T-helper 2 cell treated with Interferon-gamma antibody and Interleukin-4, amounts not matched to agents 100 ng/mL and 5 ng/mL, for 36 hours (primary cell): ENCODE measurements around the gene CDCP1. TPM values are rescaled to one million over a fixed set of nuclear protein-coding genes. Genes with fewer than 3 reads are reported as not detected.
"Not testable (repeated sequence)": the region's sequence is repeated elsewhere in the genome, so short reads cannot be mapped to it uniquely, and the experiment has no call there.

ENCODE experiments used
- intact Hi-C: fragments of 100-400 bp; cut with micrococcal nuclease; formaldehyde crosslinking; loops from one replicate; pipeline ENCODE4 v1.15.1; 2023
- total RNA-seq: library from RNA; stranded (reverse); gene quantifications from 2 replicates; pipeline ENCODE4 v1.2.3, GENCODE V29; 2022

Gene CDCP1
- total RNA-seq, 1 donor from 2014 or later, result 21.8 TPM

DNA sequence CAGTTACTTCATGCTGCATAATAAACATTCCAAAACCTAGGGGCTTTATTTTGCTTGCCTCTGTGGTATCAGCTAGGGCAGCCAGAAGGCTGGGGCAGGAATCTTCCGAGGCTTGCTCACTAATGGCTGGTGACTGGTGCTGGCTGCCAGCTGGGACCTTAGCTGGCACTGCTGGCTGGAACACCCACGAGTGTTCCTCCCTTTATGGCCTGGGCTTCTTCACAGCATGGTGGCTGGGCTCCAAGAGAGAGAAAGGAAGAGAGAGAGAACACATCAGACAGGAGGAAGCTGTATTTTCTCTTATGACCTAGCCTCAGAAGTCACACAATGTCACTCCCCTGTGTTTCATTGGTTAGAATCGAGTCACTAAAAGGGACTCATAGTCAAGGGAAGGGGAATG is 23.9 kb upstream of the CDCP1 start:
- intact Hi-C loops, result no loop called here

DNA sequence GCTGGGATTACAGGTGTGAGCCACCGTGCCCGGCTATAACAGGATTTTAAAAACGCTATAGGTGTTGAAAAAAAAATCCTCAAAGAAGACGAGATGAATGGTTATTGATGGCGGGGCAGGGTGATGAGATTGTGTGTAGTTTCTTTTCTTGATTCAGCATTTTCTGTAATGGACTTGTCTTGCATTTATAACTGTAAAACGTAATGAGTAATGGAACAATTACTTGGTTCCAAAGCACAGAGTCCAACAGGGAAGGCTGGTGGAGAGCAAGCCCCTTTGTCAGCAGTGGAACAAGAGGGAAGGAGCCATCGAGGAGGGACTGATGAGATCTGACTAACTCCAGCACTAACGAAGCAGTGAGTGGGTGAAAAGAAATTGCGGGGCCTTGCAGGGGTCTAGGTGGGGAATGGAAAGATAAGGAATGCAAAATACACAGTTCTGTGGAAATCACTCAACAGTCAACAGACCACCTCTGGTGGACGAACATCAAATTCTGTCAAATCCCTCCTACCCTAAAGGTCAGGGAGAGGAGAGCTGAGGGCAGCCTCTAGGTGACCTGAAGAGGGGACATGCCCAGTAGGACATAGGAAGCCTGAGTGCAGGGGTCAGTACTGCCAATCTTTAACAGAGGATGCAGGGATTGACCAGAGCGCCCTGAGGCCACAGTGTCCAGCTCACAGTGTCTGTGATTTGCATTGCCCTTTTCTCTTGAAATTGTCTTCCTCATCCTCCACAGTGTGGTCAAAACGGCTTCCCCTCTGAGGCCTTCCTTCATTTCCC is 23.1 kb upstream of the CDCP1 start:
- intact Hi-C loops, result loop anchor here (5.0 kb wide), 1 partner anchor 38 kb away; no protein-coding TSS in a partner anchor

DNA sequence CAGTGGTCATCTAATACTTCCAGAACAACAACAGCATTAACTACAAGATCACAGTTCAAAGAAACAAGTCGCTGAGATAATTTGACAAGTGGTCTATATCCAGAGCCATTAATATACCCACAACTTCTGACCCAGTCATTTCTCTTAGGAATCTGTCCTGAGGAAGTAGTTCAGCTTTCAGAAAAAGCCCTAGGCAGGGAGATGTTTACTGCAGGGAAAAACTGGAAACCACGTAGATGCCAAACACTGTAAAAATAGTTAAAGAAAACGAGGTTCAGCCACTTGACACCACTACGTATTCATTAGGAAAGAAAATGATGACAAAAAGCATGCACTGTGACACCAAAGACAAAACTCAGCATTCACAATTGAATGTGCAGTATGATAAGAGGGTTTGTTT is 22.3 kb upstream of the CDCP1 start:
- intact Hi-C loops, result loop anchor here (5.0 kb wide), 1 partner anchor 39 kb away; no protein-coding TSS in a partner anchor

DNA sequence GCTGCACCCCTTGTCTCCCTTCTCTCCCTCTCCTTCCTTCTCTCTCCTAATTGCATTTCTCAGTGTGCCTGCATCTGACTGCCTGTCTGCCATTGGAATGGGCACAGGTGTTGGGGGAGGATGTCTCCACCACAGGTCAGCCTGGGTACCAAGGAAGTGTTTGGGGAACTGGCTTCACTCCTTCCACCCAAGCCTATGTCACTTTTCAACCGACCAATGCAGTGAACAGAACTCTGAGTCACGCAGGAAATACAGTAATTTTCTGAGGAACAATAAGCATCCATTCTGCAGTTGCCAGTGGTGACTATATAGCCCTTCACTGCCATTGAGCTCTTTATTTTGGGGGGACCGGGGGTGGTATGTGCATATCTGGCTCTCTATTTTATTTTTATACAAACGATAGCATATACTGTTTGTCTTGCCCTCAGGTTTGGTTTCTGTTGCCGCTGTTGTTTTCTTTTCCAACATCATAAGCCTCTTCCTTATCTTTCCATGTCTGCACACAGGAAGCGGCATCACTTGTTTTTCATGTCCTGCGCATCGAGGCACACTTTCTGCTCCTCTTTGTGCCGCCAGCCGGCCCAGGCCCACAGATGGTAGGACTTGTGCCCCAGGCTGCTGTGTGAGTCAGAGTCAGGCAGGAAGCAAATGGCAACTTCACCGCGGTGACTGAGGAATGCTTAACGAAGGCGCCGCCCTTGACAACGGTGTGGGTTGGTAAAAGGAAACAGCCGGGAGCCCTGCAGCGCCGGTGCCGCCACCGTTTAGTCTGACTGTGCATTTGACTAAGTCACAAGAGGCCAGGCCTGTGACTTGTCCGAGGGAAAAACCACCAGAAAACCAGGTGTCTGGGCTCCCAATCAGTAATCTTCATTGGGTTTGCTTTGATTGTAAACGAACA is 21.1 kb upstream of the CDCP1 start:
- intact Hi-C loops, result loop anchor here (1.0 to 5.0 kb wide), 5 partner anchors 23 to 126 kb away; no protein-coding TSS in a partner anchor

DNA sequence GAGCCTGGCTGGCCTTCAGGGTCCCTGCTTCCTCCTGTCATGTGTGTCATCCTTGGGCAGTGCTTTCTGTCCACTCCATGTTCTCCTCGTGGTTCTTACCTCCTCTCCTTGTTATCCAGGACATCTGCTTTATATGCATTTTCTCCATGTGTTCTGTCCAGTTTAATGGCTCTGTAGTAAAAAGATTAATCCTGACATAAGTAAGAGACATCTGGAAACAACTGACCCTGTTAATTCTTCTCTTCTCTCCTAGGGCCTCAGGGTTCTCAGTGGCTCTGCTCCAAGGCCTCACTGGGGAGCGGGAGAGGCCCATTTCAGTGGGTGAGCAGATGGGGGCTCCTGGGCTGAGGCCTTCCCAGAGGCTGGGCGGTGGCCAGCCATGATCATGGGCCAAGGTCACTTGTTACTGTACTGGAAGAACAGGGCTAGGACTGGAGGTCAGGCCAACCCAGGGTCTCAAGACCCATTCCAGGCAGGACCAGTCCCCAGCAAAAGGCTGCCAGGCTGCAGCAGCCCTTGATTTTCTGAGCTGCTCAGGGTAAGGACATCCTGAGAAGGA is 20.2 kb upstream of the CDCP1 start:
- intact Hi-C loops, result loop anchor here (2.0 to 5.0 kb wide), 2 partner anchors 41 to 126 kb away; no protein-coding TSS in a partner anchor

DNA sequence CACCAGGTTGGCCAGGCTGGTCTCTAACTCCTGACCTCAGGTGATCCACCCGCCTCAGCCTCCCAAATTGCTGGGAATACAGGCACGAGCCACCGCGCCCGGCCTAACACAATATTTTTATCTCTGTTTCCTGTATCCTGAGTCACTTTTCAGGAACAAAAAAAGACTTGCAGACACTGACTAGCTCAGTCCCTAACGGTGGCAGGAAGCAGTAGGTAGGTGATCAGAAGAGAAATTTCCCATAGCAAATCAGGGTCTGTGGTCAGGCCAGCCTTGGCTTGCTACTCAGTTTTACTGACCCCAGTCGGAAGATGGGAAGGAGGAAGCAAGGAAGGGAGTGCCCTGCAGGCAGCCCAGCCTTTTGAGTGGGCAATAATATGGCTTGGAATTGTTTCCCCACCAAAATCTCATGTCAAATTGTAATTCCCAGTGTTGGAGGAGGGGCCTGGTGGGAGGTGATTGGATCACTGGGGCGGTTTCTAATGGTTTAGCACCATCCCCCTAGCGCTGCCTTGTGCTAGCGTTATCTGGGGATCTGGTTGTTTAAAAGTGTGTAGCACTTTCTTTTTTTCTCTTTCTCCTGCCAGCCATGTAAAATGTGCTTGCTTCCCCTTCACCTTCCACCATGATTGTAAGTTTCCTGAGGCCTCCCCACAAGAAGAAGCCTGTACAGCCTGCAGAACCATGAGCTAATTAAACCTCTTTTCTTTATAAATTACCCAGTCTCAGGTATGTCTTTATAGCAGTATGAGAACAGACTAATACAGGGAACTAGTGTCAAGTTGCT is 19.5 kb upstream of the CDCP1 start:
- intact Hi-C loops, result loop anchor here (2.0 to 5.0 kb wide), 2 partner anchors 42 to 125 kb away; no protein-coding TSS in a partner anchor

DNA sequence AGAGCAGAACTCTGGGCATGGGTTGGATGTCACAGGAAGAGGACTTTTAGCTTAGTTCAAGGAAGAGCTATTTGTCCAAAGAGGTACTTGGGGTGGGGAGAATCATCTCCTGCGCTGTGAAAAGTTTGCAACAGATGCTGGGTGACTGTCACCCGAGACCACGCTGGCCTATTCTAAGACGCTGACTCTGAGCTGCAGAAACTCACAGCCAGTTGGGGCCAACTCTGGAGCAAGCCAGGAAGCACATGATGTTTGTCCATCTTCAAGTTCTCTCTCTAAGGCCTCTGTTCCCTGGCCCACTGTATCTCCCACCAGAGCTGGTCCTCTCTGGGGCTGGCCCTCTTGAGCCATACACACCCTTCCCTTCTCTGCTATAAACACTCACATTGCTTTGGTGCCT is 17.9 kb upstream of the CDCP1 start:
- intact Hi-C loops, result no loop called here

DNA sequence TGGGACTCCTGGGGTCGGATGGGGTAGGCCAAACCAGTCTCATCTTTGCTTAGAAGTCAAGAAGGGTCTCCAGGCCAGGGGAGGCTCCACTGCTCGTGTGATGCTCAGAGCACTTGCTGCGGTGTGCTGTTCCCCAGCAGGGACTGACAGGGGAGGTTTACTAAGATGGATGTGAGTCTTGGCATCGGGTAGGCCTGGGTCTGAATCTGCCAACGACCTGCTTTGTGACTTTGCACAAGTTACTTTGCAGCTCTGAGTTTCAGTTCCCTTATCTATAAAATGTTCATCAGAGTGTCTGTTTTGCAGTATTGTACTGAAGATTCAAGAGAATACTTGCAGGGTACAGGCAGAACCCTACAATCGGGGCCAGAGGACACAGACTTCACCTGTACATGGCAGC is 17.3 kb upstream of the CDCP1 start:
- intact Hi-C loops, result no loop called here

DNA sequence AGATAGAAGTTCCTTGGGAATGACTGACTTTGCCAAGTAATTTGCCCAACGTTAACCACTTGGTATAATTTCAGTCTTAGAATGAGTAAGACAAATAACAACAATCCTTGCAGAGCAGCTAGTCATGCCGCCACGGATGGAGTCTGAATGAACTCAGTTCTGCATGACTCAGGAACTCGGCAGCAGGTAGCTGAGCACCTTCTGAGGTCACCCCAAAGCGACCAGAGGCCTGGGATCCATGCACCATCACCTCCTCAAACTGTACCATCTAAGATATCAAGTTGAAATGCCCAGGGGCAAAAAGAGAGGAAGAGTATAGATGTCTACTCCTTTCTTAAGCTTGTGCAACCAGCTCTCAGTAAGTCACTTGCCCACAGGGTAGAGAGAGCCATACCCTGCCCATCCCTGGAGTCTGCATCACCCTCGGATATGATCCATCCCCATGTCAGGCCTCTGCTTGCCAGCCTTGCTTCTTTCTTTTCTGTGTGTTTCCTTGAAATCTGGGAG is 8.5 kb upstream of the CDCP1 start:
- intact Hi-C loops, result no loop called here

DNA sequence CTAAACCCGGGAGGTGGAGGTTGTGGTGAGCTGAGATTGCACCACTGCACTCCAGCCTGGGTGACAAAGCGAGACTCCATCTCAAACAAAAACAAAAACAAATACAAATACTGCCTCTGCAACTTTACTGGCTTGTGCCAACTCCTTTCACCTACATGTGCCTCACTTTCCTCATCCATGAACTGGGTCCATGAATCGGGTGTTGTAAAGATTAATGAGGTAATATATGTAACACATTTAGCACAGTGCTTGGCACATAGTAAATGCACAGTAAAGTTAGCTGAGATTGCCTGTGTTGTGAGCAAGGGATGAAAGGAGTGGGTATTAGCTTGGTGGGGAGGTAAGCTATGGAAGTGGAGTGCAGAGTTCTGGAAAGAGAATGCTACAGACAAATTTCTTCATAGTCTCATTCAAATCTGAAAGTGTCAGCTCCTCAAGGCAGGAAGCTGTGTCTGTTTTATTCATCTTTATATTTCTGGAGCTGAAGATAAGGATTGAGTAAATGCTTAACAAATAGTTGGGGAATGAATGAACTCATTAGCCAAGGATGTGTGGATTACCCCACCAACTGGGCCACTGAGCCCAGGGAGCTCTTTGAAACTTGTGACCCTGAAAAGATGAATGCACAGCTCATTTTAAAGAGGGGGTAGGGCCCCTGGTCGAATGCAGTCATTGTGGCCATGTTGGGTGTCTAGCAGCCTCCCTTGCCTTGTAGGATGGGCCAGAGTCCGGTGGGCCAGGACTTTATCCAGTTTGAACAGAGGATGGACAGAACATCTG is 7.7 kb upstream of the CDCP1 start:
- intact Hi-C loops, result no loop called here

DNA sequence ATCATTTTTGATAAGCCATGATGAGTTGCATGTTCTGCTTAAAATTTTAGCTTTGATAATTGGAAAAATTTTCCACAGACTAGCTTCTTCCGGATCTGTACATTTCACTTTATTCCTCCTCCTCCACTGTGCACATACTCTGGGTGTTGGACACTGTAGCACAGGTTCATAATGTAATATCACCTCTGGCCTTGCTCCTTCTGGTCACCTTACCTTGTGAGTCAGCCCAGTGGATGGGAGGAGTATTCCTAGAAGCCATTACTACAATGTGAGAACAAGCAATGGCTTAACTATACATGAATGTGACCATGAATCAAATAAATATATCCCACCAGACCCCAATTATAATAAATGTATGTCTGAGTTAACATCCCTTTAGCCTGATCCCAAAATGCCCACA is 6.1 kb upstream of the CDCP1 start:
- intact Hi-C loops, result no loop called here

DNA sequence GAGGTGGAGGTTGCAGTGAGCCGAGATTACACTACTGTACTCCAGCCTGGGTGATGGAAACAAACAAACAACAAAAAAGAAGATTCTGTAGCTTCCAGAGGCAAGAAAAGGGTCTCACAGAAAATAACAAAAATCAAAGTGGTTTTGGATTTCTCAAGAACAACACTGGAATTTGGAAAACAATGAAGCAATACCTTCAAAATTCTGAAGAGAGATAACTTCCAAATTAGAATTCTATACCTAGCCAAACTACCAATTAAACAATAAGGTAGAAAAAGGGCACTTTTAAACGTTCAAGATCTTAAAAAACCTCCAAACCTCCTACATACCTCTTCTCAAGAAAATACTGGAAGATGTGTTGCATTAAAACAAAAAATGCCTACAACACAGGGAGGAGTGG is 4.9 kb upstream of the CDCP1 start:
- intact Hi-C loops, result no loop called here

DNA sequence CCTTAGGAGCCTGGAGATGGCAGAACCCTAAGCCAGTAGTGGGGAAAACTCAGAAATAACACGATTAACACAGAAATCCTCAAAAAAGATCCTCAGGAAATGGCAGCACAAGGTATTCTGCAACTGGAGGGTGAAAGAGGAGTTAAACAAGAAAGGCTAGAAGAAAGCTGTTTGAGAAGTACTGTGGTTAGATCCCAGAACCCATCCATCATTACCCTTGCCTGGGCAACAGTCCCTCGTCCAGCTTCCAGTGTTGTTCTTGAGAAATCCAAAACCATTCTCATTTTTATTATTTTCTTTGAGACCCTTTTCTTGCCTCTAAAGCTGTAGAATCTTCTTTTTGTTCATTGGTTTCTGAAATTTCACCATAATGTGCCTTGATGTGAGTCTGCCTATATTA is 2.7 kb upstream of the CDCP1 start:
- intact Hi-C loops, result no loop called here

DNA sequence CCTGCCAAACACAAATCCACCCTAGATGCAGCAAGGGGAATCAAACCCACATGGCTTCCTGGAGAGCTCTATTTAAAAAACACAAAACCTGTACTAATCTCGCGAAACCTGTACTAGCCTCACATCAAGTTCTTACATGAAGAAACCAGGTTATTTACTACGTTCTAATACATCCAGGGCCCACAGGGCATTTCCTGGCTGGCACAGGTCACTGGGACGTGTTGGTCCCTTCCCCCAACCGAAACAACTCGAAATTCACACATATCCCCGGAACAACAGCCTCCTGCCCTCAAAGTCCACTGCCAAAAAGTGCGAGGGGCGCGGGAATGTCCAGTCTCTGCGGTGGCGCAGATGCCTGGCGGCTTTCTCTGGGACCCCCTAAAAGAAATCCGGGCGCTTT is 955 bp downstream of the CDCP1 start:
- intact Hi-C loops, result loop anchor here (1.0 kb wide), 1 partner anchor 27 kb away; no protein-coding TSS in a partner anchor

DNA sequence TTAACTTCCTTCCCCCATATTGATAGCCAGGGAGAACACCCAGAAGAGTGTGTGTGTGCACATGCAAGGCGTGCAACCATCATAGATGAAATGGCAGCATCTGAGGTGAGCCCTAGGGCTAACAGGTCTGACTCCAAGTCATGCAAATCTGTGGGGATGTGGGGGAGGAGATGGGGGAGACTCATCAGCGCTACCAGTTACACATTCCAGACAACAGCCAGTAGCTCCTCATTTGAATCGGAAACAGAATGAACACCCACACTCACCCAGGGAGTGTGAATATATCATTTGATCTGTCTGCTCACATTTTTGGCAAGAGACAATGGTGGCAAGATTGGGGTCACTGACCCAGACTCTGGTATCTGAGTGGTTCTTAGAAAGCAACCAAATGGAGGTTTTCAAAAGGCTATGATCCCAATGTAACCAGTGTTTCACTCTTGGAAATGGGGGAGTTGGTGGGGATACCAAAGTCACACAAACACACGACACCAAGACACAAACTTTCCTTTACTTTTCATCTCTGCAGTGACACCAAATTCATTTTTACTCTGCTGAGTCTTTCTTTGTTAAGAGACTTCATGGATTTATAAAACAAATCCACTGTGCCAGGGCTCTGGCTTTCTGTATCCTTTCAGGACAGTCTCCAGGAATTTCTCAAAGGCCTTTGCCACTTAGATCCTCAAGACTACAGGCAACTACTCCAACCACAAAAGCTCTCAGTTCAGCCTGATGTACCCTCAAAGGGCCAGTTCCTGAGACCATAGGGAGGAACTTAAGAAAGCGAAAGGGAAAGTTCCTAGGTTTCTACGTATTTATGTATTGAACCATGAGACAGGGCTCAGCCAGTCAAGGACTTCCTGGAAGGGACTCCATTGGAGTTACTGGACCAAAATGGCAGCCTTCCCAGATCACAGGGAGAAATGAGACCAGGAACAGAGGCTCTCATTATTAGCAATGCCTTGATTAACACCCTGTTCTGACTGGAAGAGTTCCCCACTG is 2.2 kb downstream of the CDCP1 start:
- intact Hi-C loops, result loop anchor here (1.0 kb wide), 1 partner anchor 23 kb away; no protein-coding TSS in a partner anchor

DNA sequence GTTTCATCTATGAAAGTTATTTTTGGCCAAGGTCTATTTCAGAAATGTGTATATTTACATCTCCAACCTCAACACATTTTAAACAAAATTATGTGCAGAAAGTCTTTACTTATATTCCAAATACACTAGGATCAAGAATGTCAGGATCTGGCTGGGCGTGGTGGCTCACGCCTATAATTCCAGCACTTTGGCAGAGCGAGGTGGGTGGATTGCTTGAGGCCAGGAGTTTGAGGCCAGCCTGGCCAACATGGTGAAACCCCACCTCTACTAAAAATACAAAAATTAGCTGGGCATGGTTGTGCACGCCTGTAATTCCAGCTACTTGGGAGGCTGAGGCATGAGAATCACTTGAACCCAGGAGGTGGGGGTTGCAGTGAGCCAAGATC is 5.4 kb downstream of the CDCP1 start:
- intact Hi-C loops, result not testable (repeated sequence)

DNA sequence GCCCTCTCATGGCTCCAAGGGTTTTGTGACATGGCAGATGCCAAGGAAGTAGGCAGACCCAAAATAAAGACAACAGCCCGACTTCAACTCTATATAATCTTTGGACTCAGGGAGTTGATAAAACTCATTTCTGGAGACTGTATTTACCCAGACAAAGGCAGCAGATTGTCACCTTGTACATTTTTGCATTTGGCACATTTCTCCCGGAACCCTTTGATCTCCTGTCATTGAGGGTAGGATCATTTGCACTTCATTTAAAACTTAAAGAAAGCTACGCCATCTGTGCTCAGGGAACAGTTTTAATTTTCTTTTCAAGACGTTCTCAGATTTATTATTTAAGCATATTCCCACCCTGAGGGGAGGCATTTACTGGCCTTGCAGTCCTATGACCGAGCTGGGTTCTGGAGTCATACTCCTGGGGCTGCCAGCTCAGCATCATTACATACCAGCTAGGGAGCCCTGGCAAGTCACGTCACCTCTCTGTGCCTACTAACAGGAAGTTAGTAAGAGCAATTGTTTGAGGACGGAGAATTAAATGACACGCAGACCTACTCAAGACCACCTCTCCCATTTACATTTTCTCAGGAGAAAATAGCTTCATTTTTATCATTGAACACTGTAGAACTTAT is 5.9 kb downstream of the CDCP1 start:
- intact Hi-C loops, result no loop called here
